ENCODE data around the gene RCSD1. TPM values are rescaled to one million over a fixed set of nuclear protein-coding genes. Genes with fewer than 3 reads are reported as not detected.
A peak's percentile ranks its signal among the peaks of the same experiment; 100 is the strongest.

RCSD1 gene
- total and polyA plus RNA-seq, 4 experiments from 2014 or later, result 124 to 173 (median 146) TPM

DNA sequence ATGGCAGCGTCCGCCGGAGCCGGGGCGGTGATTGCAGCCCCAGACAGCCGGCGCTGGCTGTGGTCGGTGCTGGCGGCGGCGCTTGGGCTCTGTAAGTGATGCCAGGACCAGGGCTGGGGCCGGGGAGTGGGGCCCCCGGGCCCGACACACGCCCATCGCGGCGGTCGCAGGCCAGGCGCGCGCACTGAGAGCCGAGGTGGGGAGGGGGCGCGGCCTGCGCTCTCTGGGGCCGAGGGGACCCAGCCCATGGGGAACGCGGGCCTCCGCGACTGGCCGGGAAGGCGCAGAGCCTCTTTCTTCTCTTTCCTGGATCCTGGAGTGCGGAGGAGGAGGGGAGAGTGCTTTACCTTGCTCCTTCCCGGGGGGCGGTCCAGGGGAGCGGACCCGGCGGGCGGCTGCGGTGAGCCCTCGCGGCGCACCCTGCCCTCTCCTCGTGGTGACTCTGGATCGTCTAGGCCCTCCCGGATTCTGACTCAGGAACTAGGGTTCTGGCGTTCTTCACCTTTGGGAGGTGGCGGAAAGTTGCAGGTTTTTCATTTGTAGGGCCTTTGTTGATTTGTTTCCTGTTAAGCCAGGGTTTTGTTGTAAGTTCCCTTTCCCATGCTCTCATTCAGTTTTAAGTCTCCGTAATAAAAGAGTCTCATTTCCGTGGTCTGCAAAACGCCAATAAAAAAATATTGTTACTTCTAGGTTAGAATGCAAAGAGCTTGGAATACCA lies 92.3 kb downstream of the RCSD1 start:
- Mint-ChIP-seq H3K36me3 (peaks cover 0 to 1% of the 10 kb centered on the region in 2 donors), H3K27me3 (no peaks in the 10 kb centered on the region), H3K4me1 (peaks cover 22 to 47% (median 36%) of the 10 kb centered on the region in 4 donors), H3K27ac (peak overlapping the region in 6 of 7 donors; percentile 52 to 76 (median 66)), H3K9me3 (no peaks in the 10 kb centered on the region), H3K4me3 (peak overlapping the region; percentile 79 to 98 (median 92))
- DNase-seq, result peak in 3 of 5 donors; percentile 18 to 44 (median 25)
- Histone ChIP-seq H3K9me3 (ENCODE audit: control insufficient read depth in 1 of 2, low read length in 2 of 2) (no peaks in the 10 kb centered on the region), H3K27ac (ENCODE audit: low read depth, low read length) (peak overlapping the region; percentile 44), H3K36me3 (ENCODE audit: insufficient read depth, low read length) (no peaks in the 10 kb centered on the region), H3K4me3 (ENCODE audit: low read length in 2 of 2) (peak overlapping the region; percentile 57 to 66), H3K4me1 (ENCODE audit: insufficient read depth, low read length) (peaks cover 25% of the 10 kb centered on the region), H3K27me3 (ENCODE audit: insufficient read depth, low read length) (no peaks in the 10 kb centered on the region)
- ChIA-PET CTCF (ENCODE audit: partially characterized antibody) (interaction anchor here (0.9 to 1.4 kb wide), 2 partner anchors 11 to 82 kb away, joined by 3 to 4 read pairs; no protein-coding TSS in a partner anchor), POLR2A (ENCODE audit: partially characterized antibody) (interaction anchor here (0.6 to 1.0 kb wide), 2 partner anchors 9 to 91 kb away, joined by 4 to 5 read pairs; no protein-coding TSS in a partner anchor)
- intact Hi-C loops (cut with micrococcal nuclease), result no loop called here

DNA sequence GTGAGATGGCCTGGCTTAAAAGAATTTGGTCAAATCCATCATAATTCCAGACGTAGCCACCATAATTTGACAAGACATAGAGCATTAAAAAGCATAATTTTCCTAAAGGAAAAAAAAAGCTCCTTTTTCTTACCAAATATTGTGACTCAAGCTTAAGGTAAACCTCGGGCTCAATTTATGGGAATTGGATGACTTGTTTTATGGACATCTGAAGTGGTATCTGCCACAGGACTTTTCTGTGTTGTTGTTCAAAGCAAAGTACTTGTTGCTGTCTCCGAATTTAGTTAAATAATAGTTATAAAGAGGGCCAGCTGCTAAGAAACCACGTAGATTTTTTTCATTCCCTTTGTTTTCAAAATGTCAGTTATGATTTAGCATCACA lies 92.8 kb downstream of the RCSD1 start:
- ChIA-PET CTCF (ENCODE audit: partially characterized antibody) (interaction anchor here (0.9 to 1.4 kb wide), 2 partner anchors 10 to 82 kb away, joined by 3 to 4 read pairs; no protein-coding TSS in a partner anchor), POLR2A (ENCODE audit: partially characterized antibody) (no interaction called here)
- peaks cover 0 to 1% of the 10 kb centered on the region in 2 donors for H3K36me3 Mint-ChIP-seq
- no peaks in the 10 kb centered on the region for H3K27me3 ChIP-seq (ENCODE audit: insufficient read depth, low read length)
- H3K9me3 Mint-ChIP-seq, result no peaks in the 10 kb centered on the region
- H3K4me1 Mint-ChIP-seq, result peaks cover 21 to 46% (median 36%) of the 10 kb centered on the region in 4 donors
- H3K27ac ChIP-seq (ENCODE audit: low read depth, low read length), result no peak overlapping the region
- H3K27ac Mint-ChIP-seq, result peak overlapping the region in 5 of 7 donors; percentile 22 to 76 (median 69)
- no peaks in the 10 kb centered on the region for H3K9me3 ChIP-seq (ENCODE audit: control insufficient read depth in 1 of 2, low read length in 2 of 2)
- intact Hi-C loops (cut with micrococcal nuclease), result no loop called here
- no peaks in the 10 kb centered on the region for H3K27me3 Mint-ChIP-seq
- peak overlapping the region; percentile 79 to 98 (median 91) for H3K4me3 Mint-ChIP-seq
- H3K4me1 ChIP-seq (ENCODE audit: insufficient read depth, low read length), result peaks cover 25% of the 10 kb centered on the region
- peak overlapping the region; percentile 57 to 66 for H3K4me3 ChIP-seq (ENCODE audit: low read length in 2 of 2)
- no peaks in the 10 kb centered on the region for H3K36me3 ChIP-seq (ENCODE audit: insufficient read depth, low read length)
- no peak for DNase-seq

- Histone ChIP-seq H3K27me3 (ENCODE audit: insufficient read depth, low read length) (no peaks in the 10 kb centered on the region), H3K27ac (ENCODE audit: low read depth, low read length) (no peak overlapping the region), H3K9me3 (ENCODE audit: control insufficient read depth in 1 of 2, low read length in 2 of 2) (no peaks in the 10 kb centered on the region), H3K4me1 (ENCODE audit: insufficient read depth, low read length) (peaks cover 25% of the 10 kb centered on the region), H3K36me3 (ENCODE audit: insufficient read depth, low read length) (no peaks in the 10 kb centered on the region), H3K4me3 (ENCODE audit: low read length in 2 of 2) (no peak overlapping the region)
- Mint-ChIP-seq H3K9me3 (no peaks in the 10 kb centered on the region), H3K27me3 (no peaks in the 10 kb centered on the region), H3K4me1 (peaks cover 21 to 46% (median 35%) of the 10 kb centered on the region in 4 donors), H3K36me3 (peaks cover 0 to 1% of the 10 kb centered on the region in 2 donors), H3K27ac (peak overlapping the region in 2 of 7 donors; percentile 26 to 59), H3K4me3 (peak overlapping the region in 4 of 8 donors; percentile 5 to 87 (median 18))
- POLR2A ChIA-PET (ENCODE audit: partially characterized antibody), result interaction anchor here (1.4 kb wide), 1 partner anchor 9 kb away, joined by 5 read pairs; no protein-coding TSS in a partner anchor
- CTCF ChIA-PET (ENCODE audit: partially characterized antibody), result interaction anchor here (1.3 kb wide), 1 partner anchor 9 kb away, joined by 7 read pairs; no protein-coding TSS in a partner anchor
- intact Hi-C loops (cut with micrococcal nuclease), result no loop called here
- DNase-seq, result no peak
These were observed 93.8 kb downstream of the RCSD1 start for GRCh38 chr1:167723707-167724323.

DNA sequence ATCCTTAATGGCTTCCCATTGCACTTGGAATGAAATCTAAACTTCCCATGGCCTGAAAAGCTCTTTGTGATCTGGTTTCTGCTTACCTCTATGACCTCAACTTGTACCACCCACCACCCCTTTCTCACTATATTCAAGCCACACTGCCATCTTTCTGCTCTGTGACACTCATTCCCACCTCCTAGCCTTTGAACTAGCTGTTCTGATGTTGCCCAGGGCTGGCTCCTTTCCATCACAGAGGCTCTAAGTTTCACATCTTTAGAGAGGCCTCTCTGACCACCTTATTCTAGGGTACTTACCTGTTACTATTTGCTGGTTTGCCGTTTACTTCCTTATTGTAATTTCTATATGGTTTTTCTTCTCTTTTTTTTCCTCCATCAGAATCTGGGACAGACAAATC lies 96.0 kb downstream of the RCSD1 start:
- Mint-ChIP-seq H3K9me3 (no peaks in the 10 kb centered on the region), H3K27ac (no peak overlapping the region), H3K27me3 (no peaks in the 10 kb centered on the region), H3K4me1 (peaks cover 12 to 27% (median 20%) of the 10 kb centered on the region in 4 donors), H3K36me3 (peaks cover 1 to 4% of the 10 kb centered on the region in 2 donors), H3K4me3 (no peak overlapping the region)
- H3K27ac ChIP-seq (ENCODE audit: low read depth, low read length), result no peak overlapping the region
- H3K36me3 ChIP-seq (ENCODE audit: insufficient read depth, low read length), result no peaks in the 10 kb centered on the region
- no peaks in the 10 kb centered on the region for H3K27me3 ChIP-seq (ENCODE audit: insufficient read depth, low read length)
- no peaks in the 10 kb centered on the region for H3K9me3 ChIP-seq (ENCODE audit: control insufficient read depth in 1 of 2, low read length in 2 of 2)
- intact Hi-C loops (cut with micrococcal nuclease), result no loop called here
- POLR2A ChIA-PET (ENCODE audit: partially characterized antibody), result no interaction called here
- H3K4me1 ChIP-seq (ENCODE audit: insufficient read depth, low read length), result peaks cover 16% of the 10 kb centered on the region
- CTCF ChIA-PET (ENCODE audit: partially characterized antibody), result interaction anchor here (0.9 kb wide), 1 partner anchor 8 kb away, joined by 3 read pairs; no protein-coding TSS in a partner anchor
- no peak overlapping the region for H3K4me3 ChIP-seq (ENCODE audit: low read length in 2 of 2)
- DNase-seq, result no peak

GRCh38 chr1:167728818-167729410 lies 98.9 kb downstream of the RCSD1 start:
- no peak overlapping the region for H3K4me3 Mint-ChIP-seq
- H3K27ac Mint-ChIP-seq, result no peak overlapping the region
- DNase-seq, result no peak
- POLR2A ChIA-PET (ENCODE audit: partially characterized antibody), result no interaction called here
- peaks cover 0 to 4% of the 10 kb centered on the region in 2 donors for H3K36me3 Mint-ChIP-seq
- H3K9me3 Mint-ChIP-seq, result no peaks in the 10 kb centered on the region
- H3K9me3 ChIP-seq (ENCODE audit: control insufficient read depth in 1 of 2, low read length in 2 of 2), result no peaks in the 10 kb centered on the region
- no peak overlapping the region for H3K27ac ChIP-seq (ENCODE audit: low read depth, low read length)
- H3K4me3 ChIP-seq (ENCODE audit: low read length in 2 of 2), result no peak overlapping the region
- CTCF ChIA-PET (ENCODE audit: partially characterized antibody), result interaction anchor here (1.3 kb wide), 1 partner anchor 14 kb away, joined by 3 read pairs; no protein-coding TSS in a partner anchor
- H3K4me1 ChIP-seq (ENCODE audit: insufficient read depth, low read length), result no peaks in the 10 kb centered on the region
- H3K27me3 ChIP-seq (ENCODE audit: insufficient read depth, low read length), result no peaks in the 10 kb centered on the region
- H3K4me1 Mint-ChIP-seq, result peaks cover 2 to 10% (median 6%) of the 10 kb centered on the region in 4 donors
- no peaks in the 10 kb centered on the region for H3K36me3 ChIP-seq (ENCODE audit: insufficient read depth, low read length)
- intact Hi-C loops (cut with micrococcal nuclease), result no loop called here
- H3K27me3 Mint-ChIP-seq, result no peaks in the 10 kb centered on the region

GRCh38 chr1:167734227-167734626 lies 104.2 kb downstream of the RCSD1 start:
- CTCF ChIA-PET (ENCODE audit: partially characterized antibody), result no interaction called here
- Histone ChIP-seq H3K4me3 (ENCODE audit: low read length in 2 of 2) (no peak overlapping the region), H3K9me3 (ENCODE audit: control insufficient read depth in 1 of 2, low read length in 2 of 2) (no peaks in the 10 kb centered on the region), H3K36me3 (ENCODE audit: insufficient read depth, low read length) (no peaks in the 10 kb centered on the region), H3K27me3 (ENCODE audit: insufficient read depth, low read length) (no peaks in the 10 kb centered on the region), H3K4me1 (ENCODE audit: insufficient read depth, low read length) (no peaks in the 10 kb centered on the region), H3K27ac (ENCODE audit: low read depth, low read length) (no peak overlapping the region)
- H3K4me3 Mint-ChIP-seq, result no peak overlapping the region
- intact Hi-C loops (cut with micrococcal nuclease), result no loop called here
- peaks cover 0 to 9% of the 10 kb centered on the region in 2 donors for H3K36me3 Mint-ChIP-seq
- H3K4me1 Mint-ChIP-seq, result no peaks in the 10 kb centered on the region
- no peaks in the 10 kb centered on the region for H3K27me3 Mint-ChIP-seq
- POLR2A ChIA-PET (ENCODE audit: partially characterized antibody), result no interaction called here
- no peak for DNase-seq
- no peaks in the 10 kb centered on the region for H3K9me3 Mint-ChIP-seq
- no peak overlapping the region for H3K27ac Mint-ChIP-seq

- Histone ChIP-seq H3K4me1 (ENCODE audit: insufficient read depth, low read length) (no peaks in the 10 kb centered on the region), H3K9me3 (ENCODE audit: control insufficient read depth in 1 of 2, low read length in 2 of 2) (no peaks in the 10 kb centered on the region), H3K27ac (ENCODE audit: low read depth, low read length) (no peak overlapping the region), H3K27me3 (ENCODE audit: insufficient read depth, low read length) (no peaks in the 10 kb centered on the region), H3K36me3 (ENCODE audit: insufficient read depth, low read length) (no peaks in the 10 kb centered on the region), H3K4me3 (ENCODE audit: low read length in 2 of 2) (no peak overlapping the region)
- ChIA-PET POLR2A (ENCODE audit: partially characterized antibody) (no interaction called here), CTCF (ENCODE audit: partially characterized antibody) (no interaction called here)
- H3K27me3 Mint-ChIP-seq, result no peaks in the 10 kb centered on the region
- H3K27ac Mint-ChIP-seq, result peak overlapping the region in 1 of 7 donors; percentile 45
- no peak for DNase-seq
- H3K4me3 Mint-ChIP-seq, result no peak overlapping the region
- H3K4me1 Mint-ChIP-seq, result no peaks in the 10 kb centered on the region
- H3K36me3 Mint-ChIP-seq, result peaks cover 0 to 9% of the 10 kb centered on the region in 2 donors
- H3K9me3 Mint-ChIP-seq, result no peaks in the 10 kb centered on the region
- intact Hi-C loops (cut with micrococcal nuclease), result no loop called here
These were observed 104.8 kb downstream of the RCSD1 start for GRCh38 chr1:167734841-167735240.

All from CD4-positive, alpha-beta memory T cell (primary cell).